IPS-NIHi7 (cell line): ENCODE data around the gene ERFL.

Experiments used
- DNase-seq: peaks from one replicate; pipeline ENCODE4 v3.0.0; 2012; ENCODE audit warnings: mixed read lengths; ENCODE audit errors: extremely low spot score

The ERFL gene

GRCh38 chr19:41859618-41860418 is 68.4 kb downstream of the ERFL start, which contains the start of gene RPS19:
Gene RPS19, plus strand, starts transcription at chr19:41860255. Its CDS starts 520 bp downstream, at chr19:41860775.
- DNase-seq, result peak; percentile 95

GRCh38 chr19:41859213-41859617 is 69.0 kb downstream of the ERFL start:
- DNase-seq, result no peak
